GM21786 (cell line): ENCODE measurements around the gene DAPK2.
"Not testable (repeated sequence)": the region's sequence is repeated elsewhere in the genome, so short reads cannot be mapped to it uniquely, and the experiment has no call there.

Experiments
- ATAC-seq: cut with Tn5 transposase; IDR thresholded peaks from one replicate; pipeline ENCODE4 v1.9.1; 2021; ENCODE audit not compliant: unreplicated experiment

The DAPK2 gene

GRCh38 chr15:64046421-64047153, at the start of gene DAPK2:
TSS of gene DAPK2 (minus strand) at chr15:64046485. CDS start at chr15:64040261, 6,224 bp downstream.
- ATAC-seq = no peak

- no peak for ATAC-seq
These were observed 49.1 kb upstream of the DAPK2 start for GRCh38 chr15:64095431-64095794.

GRCh38 chr15:64093627-64094417, 47.5 kb upstream of the DAPK2 start, which contains the start of gene CIAO2A:
TSS of gene CIAO2A (minus strand) at chr15:64093838. CDS start at chr15:64093768, 70 bp downstream.
- ATAC-seq = peak; percentile 56

- ATAC-seq = no peak
These were observed 46.8 kb upstream of the DAPK2 start for GRCh38 chr15:64092864-64093626.

GRCh38 chr15:64092075-64092820, 46.0 kb upstream of the DAPK2 start:
- no peak for ATAC-seq

- no peak for ATAC-seq
These were observed 44.2 kb upstream of the DAPK2 start for GRCh38 chr15:64090527-64090926.

- ATAC-seq = peak; percentile 35
These were observed 43.4 kb upstream of the DAPK2 start for GRCh38 chr15:64089543-64090280.

- no peak for ATAC-seq
These were observed 36.5 kb upstream of the DAPK2 start for GRCh38 chr15:64082757-64083156.

- not testable (repeated sequence) for ATAC-seq
These were observed 27.2 kb upstream of the DAPK2 start for GRCh38 chr15:64073496-64073895.

- no peak for ATAC-seq
These were observed 26.5 kb upstream of the DAPK2 start for GRCh38 chr15:64072812-64073211.

GRCh38 chr15:64071931-64072765, 25.9 kb upstream of the DAPK2 start:
- ATAC-seq = no peak

- no peak for ATAC-seq
These were observed 24.9 kb upstream of the DAPK2 start for GRCh38 chr15:64070965-64071851.

- no peak for ATAC-seq
These were observed 23.8 kb upstream of the DAPK2 start for GRCh38 chr15:64070106-64070505.

- no peak for ATAC-seq
These were observed 21.8 kb upstream of the DAPK2 start for GRCh38 chr15:64068133-64068532.

GRCh38 chr15:64067564-64068030, 21.3 kb upstream of the DAPK2 start:
- no peak for ATAC-seq

GRCh38 chr15:64066451-64066850, 20.2 kb upstream of the DAPK2 start:
- ATAC-seq = no peak

- no peak for ATAC-seq
These were observed 14.4 kb upstream of the DAPK2 start for GRCh38 chr15:64060716-64061115.

GRCh38 chr15:64059104-64059503, 12.8 kb upstream of the DAPK2 start:
- not testable (repeated sequence) for ATAC-seq
